ENCODE measurements around the gene KCNK5.

KCNK5 gene

GRCh38 chr6:39172377-39172757 lies 56.9 kb downstream of the KCNK5 start:
- no peak for DNase-seq (ENCODE audit: low read depth in 2 of 2)

GRCh38 chr6:39171489-39172376 lies 57.5 kb downstream of the KCNK5 start:
- DNase-seq (ENCODE audit: low read depth in 2 of 2), result no peak

GRCh38 chr6:39170860-39171259 lies 58.4 kb downstream of the KCNK5 start:
- no peak for DNase-seq (ENCODE audit: low read depth in 2 of 2)

- no peak for DNase-seq (ENCODE audit: low read depth in 2 of 2)
Observed at GRCh38 chr6:39170389-39170788, 58.9 kb downstream of the KCNK5 start.

- DNase-seq (ENCODE audit: low read depth in 2 of 2), result no peak
Observed at GRCh38 chr6:39169448-39170344, 59.6 kb downstream of the KCNK5 start.

- no peak for DNase-seq (ENCODE audit: low read depth in 2 of 2)
Observed at GRCh38 chr6:39167866-39168625, 61.2 kb downstream of the KCNK5 start.

- DNase-seq (ENCODE audit: low read depth in 2 of 2), result no peak
Observed at GRCh38 chr6:39167321-39167720, 62.0 kb downstream of the KCNK5 start.

GRCh38 chr6:39166912-39167290 lies 62.4 kb downstream of the KCNK5 start:
- no peak for DNase-seq (ENCODE audit: low read depth in 2 of 2)

GRCh38 chr6:39166189-39166911 lies 62.9 kb downstream of the KCNK5 start:
- peak; percentile 57 to 81 for DNase-seq (ENCODE audit: low read depth in 2 of 2)

- DNase-seq (ENCODE audit: low read depth in 2 of 2), result no peak
Observed at GRCh38 chr6:39157511-39157910, 71.8 kb downstream of the KCNK5 start.

GRCh38 chr6:39156801-39157200 lies 72.5 kb downstream of the KCNK5 start:
- DNase-seq (ENCODE audit: low read depth in 2 of 2), result no peak

- DNase-seq (ENCODE audit: low read depth in 2 of 2), result no peak
Observed at GRCh38 chr6:39154705-39155104, 74.6 kb downstream of the KCNK5 start.

GRCh38 chr6:39153766-39154397 lies 75.4 kb downstream of the KCNK5 start:
- no peak for DNase-seq (ENCODE audit: low read depth in 2 of 2)

- DNase-seq (ENCODE audit: low read depth in 2 of 2), result no peak
Observed at GRCh38 chr6:39152262-39152661, 77.0 kb downstream of the KCNK5 start.

GRCh38 chr6:39151211-39151610 lies 78.1 kb downstream of the KCNK5 start:
- no peak for DNase-seq (ENCODE audit: low read depth in 2 of 2)

GRCh38 chr6:39144481-39145173 lies 84.6 kb downstream of the KCNK5 start:
- no peak for DNase-seq (ENCODE audit: low read depth in 2 of 2)

- DNase-seq (ENCODE audit: low read depth in 2 of 2), result no peak
Observed at GRCh38 chr6:39143238-39143930, 85.9 kb downstream of the KCNK5 start.

- DNase-seq (ENCODE audit: low read depth in 2 of 2), result no peak
Observed at GRCh38 chr6:39140556-39141167, 88.6 kb downstream of the KCNK5 start.

Data from stimulated activated CD4-positive, alpha-beta T cell treated with anti-CD3 and anti-CD28 coated beads, Interleukin-1b, Interleukin-23, amount 100 ng/mL, for 1 hour (primary cell).